Inflammatory macrophage (primary cell): ENCODE measurements around the gene WDR1.

Experiments
- DNase-seq, 2 donors: peaks; one replicate each; pipeline ENCODE4 v3.0.0-alpha.2; 2020 to 2022
- total RNA-seq, 18 experiments: gene quantifications; one replicate each; lab custom pipeline; 2026; ENCODE audit warnings: mixed read lengths in 6 of 18, inconsistent platforms in 2 of 18; lab: John Stamatoyannopoulos, UW

Gene WDR1, protein sequence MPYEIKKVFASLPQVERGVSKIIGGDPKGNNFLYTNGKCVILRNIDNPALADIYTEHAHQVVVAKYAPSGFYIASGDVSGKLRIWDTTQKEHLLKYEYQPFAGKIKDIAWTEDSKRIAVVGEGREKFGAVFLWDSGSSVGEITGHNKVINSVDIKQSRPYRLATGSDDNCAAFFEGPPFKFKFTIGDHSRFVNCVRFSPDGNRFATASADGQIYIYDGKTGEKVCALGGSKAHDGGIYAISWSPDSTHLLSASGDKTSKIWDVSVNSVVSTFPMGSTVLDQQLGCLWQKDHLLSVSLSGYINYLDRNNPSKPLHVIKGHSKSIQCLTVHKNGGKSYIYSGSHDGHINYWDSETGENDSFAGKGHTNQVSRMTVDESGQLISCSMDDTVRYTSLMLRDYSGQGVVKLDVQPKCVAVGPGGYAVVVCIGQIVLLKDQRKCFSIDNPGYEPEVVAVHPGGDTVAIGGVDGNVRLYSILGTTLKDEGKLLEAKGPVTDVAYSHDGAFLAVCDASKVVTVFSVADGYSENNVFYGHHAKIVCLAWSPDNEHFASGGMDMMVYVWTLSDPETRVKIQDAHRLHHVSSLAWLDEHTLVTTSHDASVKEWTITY
- 498 to 975 (median 732) reads per million in 18 experiments for total RNA-seq

DNA sequence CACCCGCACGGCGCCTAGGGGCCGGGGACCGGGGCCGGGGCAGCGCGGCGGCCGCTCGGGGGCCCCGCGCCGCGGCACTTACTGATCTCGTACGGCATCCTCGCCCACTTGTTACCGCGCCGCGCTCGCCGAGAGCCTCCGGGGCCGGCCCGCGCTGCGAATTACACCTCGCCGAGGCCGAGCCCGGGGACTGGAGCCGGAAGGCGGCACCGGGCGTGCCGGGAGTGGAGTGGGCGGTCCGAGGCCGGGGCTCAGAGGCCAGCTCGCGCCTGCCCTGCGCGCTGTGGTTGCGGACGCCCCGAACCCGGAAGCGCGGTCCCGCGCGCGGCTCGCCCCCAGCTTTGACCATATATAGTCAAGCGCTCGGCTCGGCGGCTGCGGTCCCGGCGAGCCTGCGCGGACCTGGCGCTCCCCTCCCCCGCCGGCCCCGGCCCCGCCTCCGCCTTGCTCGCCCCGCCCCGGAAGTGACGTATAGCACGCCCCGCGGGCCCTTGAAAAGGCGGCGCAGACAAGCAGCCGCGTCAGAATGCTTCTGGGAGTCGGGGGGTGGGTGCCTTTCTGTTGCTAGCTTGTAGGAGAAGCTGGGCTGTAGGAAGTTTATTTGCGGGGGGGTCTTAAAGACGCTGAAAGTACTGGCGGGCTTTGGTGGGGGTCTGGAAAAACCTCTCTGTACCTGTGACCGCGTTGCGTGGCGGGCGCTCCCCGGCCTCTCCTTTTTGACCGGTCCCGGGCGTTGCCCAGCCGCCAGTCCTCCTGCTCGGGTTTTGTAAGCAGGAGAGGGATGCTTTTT is at the start of gene WDR1:
WDR1 (minus strand) TSS at position 231 of the 790 bp plus-strand sequence; CDS start at position 98, 133 bp downstream.
- peak; percentile 97 to 98 for DNase-seq

DNA sequence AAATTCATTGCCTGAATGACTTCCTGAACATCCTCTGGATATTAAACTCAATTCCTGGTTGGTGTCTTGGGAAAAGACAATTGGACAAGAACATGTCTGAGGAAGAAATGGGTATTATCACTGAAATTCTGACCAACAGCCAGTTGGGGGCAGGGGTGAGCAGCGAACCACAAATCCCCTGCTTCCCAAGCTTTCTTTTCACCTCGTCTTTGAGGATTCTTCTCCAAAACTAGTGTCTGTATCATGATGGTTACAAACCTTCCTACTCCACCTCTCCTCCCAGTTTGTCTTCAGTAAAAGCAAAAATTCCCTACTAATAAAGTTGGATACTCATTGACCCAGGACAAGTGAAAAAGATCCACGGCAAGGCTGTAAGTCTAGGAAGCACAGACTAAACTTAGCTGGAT is 48.3 kb upstream of the WDR1 start:
- DNase-seq: peak; percentile 44 to 49

DNA sequence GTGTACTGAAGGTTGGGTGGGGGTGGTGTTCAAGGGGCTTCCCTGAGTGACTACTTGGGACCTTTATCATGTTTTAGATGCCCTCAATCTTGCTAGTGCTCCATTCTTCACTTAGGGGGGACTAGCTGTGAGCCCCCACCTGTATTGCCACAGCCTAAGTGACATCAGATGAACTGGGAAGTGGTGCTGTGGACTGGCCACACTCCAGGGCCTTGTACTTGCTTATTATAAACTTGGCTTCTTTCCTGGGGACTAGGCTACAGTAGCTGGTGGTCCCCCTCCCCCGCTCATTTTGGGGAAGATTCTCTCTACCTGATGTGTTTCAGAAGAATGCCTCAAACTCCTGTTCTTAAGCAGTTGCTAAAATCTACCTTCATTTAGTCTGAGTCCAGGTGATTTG is 46.7 kb upstream of the WDR1 start:
- DNase-seq: no peak

DNA sequence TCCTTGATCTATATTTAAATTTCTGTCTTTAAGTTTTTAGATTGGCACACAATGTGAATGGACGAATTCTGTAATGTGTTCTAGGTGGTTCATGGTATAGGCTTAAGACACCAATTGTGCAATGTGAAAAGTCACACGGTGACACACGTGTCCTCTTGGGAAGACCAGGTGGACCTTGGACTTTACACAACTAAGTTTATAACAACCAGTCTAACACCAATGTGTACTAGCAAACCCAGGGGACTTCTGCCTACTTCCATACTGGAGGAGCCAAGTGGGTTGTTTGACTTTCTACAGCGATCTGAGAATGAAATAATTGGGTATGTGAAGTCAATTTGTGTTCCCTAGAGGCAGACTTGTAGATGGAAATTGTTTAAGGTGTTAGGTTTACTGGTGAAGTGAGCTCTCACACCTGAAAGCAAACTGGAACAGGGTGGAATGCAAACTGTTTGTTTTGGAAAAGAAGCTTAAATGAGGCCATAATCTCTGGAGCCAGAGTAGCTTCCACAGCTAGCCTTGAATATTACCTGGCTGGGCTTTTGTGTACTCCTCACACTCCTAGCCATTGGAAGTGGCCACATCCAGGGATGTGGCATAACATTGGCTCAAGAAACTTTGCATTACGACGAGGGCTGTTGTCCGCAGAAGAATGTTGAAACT is 45.9 kb upstream of the WDR1 start:
- no peak for DNase-seq

DNA sequence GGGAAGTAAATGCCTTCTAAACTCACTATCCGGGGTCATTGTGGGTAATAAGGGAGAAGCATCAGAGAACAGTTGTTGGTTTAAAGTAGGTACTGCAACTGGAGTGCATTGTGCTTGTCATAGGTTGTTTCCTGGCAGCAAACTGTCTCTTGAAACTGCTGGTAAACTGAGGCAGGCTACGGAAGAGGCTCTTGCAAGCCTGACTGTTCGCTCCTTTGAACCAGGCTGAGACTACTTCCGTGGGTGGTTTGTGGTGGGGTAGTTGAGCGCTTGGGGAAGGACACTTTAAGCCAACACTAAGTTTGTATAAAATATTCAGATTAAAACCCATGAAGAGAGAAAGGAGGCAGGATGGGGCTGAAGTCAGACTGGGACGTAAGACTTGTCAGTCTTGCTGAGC is 45.2 kb upstream of the WDR1 start:
- DNase-seq: no peak

DNA sequence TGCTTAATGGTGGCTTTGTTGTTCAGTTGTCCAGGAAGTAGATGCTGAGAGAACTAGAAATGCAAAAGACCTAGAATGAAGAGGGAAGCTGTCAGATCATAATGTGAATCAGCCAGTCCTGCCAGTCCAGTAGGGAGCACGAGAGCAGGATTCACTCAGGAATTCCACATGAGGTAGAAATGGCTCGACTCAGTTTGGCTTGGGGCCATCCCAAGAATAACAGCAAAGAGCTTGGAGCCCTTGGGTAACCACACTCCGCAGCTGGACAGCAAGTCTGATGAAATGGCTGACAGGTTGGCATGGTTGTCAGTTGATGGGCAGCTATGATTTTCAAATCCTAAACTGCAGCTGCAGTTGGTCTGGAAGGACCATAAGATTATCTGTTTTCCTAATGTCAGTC is 44.5 kb upstream of the WDR1 start:
- no peak for DNase-seq

DNA sequence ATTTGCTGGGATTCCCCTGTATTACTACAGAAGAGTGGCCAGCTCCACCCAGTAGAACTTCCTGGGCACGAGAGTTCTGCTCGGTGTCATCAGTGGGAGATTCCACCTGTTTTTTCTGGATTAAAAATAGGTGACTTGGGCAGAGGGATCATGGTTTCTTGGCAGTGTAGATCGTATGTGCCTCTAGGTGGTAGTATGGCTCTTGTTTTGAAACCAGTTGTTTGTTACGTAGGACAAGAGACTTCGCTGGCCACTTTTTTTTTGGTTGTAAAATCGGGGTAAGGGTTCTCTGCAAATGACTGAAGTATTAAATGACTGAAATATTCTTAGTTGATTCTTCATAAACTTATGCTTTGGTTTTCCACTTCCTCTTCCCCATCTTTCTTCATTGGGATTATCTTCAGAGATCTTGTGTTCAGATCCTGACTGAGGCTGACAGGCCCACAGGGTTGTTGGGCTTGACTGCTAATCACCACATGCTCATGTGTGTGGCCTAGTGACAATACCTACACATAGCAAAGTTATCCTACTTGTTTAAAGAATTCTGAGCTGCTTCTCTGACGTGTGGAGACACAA is 43.8 kb upstream of the WDR1 start:
- peak in 1 of 2 donors; percentile 21 for DNase-seq

DNA sequence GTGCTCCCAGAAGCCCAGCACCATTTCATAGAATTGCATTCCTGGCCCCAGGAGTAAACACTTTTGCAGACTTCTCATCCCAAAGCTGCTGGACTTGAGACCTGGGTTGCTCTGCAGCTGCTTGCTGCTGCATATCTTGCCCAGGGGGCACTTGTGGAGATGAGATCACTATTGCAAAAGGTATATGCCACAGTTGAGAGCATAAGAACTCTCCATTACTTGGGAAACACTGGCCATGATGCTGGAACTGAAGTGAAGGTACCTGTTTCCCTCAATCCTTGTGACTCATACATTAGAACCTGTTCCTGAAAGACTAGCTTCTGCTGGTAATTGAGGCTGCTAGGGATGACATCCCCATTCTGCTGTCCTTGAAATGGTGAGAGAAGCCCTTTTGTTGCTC is 43.1 kb upstream of the WDR1 start:
- DNase-seq: no peak

DNA sequence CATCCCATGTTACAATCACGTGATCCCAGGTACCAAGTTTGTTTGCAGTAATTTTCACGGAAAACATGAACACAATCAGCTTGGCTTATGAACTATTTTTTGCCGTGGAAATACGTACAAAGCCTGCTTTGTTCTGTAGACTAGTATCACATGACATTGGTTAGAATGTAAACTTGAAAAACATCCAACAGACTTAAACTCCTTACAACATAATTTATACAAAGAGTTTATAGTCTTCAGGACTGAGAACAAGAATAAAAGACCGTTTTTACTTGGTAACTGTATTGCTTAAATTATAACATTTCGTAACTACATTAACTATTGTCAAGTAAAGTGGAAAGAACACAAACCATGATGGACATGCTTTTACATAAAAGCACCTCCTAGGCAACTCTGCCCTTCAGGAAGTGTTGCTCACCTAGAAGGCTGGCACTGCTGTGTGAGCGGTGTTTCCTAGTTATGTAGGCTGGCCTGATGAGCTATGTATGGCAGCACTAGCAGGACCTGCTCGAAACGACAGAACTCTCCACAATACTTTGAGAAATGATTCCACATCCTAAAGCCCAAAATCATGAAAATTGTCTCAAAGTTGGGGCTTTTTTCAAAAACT is 41.8 kb upstream of the WDR1 start:
- no peak for DNase-seq

DNA sequence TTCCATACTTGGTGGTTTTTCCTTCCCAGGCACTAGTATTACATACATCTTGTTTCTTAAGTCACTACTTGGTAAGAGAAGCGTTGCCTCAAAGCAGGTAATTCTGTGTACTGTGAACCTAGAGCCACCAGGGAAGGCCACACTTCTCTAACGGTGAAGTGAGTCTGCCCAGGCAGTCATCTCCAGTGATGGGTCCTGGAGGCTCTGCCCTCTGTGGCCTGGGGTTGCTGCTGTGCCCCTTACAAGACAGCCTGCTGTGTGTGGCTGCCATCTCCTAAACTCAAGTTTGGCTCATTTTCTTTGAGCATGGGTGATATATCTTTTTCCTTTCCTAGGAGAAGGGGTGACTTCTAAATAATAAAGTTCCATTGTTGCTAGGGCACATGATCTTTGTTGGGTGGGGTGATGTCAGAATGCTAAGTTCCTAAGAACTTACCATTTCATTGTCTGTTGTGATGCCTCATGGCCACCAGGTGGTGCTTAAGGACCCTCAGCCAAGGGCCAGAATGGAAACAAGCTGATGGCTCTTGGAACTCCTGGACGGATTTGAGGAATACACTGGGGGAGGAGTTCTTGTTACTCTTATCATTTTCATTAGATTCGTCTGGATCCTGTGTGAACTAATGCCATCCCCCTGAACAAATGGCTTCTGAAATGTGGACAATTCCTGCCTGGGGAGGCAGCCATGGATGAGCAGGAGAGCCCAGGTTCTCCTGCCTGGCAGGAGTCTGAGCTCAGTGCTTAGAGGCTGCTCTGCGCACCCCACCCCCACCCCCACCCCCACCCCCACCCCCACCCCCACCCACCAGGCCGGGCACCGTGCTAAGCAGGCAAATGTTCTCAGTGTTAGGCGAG is 41.1 kb upstream of the WDR1 start:
- DNase-seq: peak; percentile 67 to 68

DNA sequence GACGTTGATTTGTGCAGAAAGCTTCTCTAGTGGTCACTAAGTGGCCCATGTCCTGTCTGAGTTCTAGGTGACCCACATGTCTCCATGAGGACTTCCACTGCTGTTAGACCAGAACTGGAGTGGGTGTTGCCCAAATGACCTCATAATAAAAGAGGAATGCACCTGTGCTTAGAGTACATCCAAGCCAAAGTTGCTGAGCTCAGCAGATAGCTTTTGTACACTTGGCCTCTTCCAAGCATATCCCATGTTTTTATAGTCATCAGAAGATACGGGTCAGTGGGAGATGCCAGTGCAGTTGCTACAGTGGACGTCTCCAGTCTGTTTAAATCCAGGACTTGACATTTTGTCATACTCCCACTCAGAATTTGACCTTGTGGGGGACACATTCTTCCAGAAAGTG is 37.6 kb upstream of the WDR1 start:
- DNase-seq: no peak

DNA sequence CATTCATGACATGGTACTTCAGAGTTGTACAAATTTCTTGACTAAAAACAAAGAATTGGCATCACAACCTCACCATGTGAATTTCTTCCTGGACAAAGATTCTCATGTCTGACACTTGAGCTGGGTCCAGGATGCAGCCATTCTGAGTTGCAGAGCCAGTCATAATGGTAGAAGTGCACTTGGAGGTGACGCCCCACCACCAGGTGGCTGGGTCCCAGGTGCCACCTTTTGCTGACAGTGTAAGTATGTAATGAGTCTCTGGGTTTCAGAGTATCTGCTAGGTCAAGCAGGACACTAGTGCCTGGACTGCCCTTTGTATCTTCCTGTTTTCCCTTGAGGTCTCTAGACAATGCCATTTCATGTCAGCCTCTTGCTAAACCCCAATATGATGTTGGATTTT is 36.6 kb upstream of the WDR1 start:
- DNase-seq: no peak

DNA sequence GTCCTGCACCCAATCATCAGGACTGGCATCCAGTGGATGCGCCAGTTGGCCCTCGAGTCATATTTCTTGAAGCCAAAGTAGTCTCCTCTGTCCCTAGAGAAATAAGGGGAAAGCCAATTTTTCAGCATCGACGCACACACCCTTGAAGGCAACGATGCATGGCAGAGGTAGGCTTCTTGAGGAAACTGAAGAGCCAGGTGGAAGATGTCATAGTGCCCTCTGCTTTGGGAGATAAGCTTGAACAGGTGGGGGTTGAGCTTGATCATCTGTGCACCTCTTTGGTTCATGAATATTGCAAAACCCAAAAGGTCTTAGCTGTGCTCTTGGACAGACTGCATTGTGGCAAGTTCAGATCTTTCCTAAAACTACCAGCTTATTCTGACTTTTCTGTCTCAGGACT is 34.6 kb upstream of the WDR1 start:
- no peak for DNase-seq

DNA sequence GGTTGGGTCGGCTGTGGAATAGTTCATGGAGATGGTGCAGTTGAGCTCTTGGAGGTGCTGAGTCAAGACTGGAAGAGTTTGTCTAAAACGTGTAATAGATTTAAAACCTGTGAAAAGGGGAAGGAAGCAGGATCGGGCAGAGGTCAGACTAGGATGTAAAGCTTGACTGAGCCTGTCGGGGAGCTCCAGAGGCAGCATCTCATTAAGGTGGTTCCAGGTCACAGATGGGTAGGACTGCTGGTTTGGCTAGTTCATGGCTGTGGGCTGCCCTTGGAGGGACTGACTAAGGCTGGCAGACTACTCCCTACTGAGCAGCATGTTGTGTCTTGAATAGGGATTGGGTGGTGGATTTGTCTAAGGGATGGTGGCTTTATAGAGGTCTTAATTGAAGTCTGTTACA is 28.4 kb upstream of the WDR1 start:
- DNase-seq: no peak

DNA sequence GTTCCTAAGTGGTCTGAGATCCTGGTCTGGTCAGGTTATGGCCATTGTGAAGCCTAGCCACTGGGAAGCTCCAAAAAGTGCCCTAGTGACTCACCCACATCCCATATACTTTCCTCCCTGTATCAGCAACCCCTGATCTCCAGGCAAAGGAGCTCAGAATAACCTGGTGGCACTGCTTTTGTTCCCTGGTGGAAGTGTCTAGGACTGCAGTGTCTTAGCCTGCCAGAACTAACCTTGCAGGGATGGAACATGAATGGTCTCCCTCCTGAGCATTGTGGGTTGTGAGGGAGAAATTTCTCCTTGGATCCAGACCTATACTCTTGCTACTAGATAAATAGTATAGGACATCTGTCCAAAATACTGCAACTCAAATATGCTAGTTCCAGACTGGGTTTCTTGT is 27.9 kb upstream of the WDR1 start:
- no peak for DNase-seq

DNA sequence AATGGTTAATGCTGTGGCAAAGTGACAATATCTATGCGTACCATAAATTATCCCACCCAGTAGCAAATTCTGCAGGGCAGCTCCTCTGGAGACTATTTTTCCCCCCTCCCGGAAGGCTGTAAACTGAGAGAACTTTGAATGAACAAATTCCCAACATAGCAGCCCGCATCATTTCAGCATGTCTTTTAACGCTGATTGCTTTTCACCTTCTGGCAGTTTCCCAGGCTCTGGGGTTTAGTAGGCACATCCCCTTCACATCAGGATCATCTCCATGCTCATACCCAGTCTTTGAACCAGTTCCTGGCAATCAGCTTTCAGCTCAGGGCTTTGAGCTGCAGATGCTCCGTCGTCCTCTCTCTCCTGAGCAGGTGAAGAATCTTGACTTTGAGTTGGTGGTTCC is 26.6 kb upstream of the WDR1 start:
- no peak for DNase-seq

DNA sequence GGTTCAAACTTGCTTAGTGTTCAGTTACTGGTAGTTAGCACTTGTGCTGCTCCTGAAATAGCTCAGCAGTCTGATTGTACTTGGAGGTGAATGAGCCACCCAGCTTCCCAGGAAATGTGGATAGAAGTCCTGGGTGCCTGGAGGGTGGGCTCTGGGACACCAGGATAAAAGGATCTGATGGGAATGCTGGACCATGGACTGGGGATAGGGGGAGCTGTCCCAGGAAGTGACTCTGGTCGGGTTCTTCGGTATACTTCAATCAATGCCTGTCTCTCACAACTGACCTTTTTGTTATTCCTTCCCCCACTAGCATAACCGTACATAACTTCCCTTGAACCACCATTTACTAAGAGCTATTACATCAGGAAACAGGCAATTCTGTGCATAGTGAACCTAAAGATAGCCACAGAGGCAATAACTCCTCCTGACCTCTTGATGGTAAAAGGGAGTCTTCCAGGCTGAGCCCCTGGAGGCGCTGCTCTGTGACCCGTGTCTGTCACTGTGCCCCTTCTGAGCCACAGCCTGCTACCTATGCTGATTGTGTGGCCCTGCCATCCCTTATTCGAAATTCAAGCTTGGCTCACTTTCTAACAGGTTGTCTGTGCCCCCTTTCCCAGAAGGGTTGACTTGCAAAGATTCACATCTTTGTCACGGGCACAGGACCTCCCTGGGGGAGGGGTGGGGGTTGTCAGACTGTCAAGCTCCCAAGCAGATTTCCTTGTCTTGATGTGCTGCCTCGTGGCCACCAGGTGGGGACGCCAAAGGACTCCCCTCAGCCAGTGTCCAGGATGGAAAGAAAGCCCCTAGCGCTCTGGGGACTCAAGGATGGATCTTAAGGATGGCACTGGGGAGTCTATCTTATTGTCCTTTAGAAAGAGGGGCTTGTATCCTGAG is 24.5 kb upstream of the WDR1 start:
- DNase-seq: no peak

DNA sequence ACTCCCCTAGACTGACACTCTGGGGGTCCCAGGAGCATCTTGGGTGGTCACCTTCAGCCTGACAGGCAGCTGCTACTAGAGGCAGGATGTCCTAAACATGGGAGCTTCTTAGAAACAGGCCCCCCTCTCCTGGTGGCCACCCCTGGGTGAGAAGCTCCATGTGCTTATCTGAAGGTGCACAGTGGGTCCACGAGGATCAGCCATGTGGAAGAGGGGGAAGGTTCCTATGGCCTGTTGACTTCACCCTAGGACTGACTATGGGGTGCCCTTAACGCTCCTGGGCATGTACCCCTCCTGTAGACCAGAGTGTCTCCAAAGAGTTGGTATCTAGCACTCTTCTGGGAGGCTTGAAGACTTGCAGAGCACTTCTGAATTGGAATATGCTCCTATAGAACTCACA is 22.9 kb upstream of the WDR1 start:
- DNase-seq: no peak

DNA sequence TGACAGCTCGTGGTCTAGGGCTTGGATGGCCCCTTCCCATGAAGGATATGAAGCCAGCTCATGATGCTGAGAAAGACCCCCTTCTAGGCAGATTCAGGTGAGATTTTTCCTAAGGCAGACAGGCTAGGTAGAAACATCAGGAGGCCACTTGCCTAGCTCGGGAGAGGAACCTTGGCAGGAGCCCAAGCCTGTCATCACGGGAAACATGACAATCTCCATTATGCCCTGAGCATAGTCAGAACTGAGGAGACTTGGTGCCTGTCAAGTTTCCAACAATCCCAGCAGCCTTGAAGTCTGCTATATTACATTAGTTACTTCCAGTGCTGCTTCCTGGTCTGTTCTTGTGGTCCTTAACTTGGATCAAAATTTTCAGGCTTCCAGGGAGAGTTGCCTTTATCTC is 18.7 kb upstream of the WDR1 start:
- DNase-seq: no peak

DNA sequence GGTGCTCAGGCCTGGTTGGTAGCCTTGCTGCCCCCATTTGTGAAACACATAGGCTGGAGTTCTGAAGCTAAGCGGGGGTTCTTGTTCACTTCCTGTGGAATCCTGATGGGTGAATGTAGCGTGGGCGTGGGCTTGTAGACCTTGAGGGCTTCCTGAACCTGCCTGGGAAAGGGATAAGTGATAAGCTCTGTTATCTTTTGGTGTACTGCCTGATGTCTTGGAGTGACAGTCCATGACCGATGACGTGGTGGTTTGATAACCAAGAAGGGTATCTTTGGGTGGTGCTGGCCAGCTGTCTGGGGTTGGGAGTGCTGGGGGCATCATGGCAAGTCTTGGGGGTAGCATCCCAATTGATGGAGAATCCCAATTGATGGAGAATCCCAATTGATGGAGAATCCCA is 17.5 kb upstream of the WDR1 start:
- no peak for DNase-seq
